Measurements from ENCODE around the gene KREMEN1. TPM values are rescaled to one million over a fixed set of nuclear protein-coding genes. Genes with fewer than 3 reads are reported as not detected.

Gene KREMEN1
- total and polyA plus RNA-seq, 2 of the 4 experiments (the other 2 are of a cell fraction) = 2.9 to 4.6 TPM

- ATAC-seq (ENCODE audit: low read depth) (peak; percentile 83), DNase-seq (peak; percentile 70)
- Histone ChIP-seq H4K20me1 (ENCODE audit: insufficient read depth, low read length) (no peaks in the 10 kb centered on the region), H3K27ac (ENCODE audit: insufficient read depth, low read length) (peak overlapping the region; percentile 53; the same call in 1 of the 2 replicates), H3K9ac (ENCODE audit: low read depth, low read length) (no peak overlapping the region), H3K4me2 (ENCODE audit: low read depth, low read length) (peak overlapping the region; percentile 33), H2AK9ac (replicated peaks; ENCODE audit: low read depth, low read length, poor library complexity) (no peak overlapping the region), H3K4me3 (ENCODE audit: insufficient read depth, low read depth, low read length) (no peak overlapping the region), H2AFZ (replicated peaks; ENCODE audit: low read length, poor library complexity) (no peak overlapping the region), H2AK5ac (ENCODE audit: low read depth, low read length) (no peak overlapping the region), H2BK15ac (ENCODE audit: low read depth, low read length) (no peak overlapping the region), H2BK20ac (ENCODE audit: low read depth, low read length) (peak overlapping the region; percentile 18; the same call in 1 of the 2 replicates), H3K4me1 (ENCODE audit: control insufficient read depth, insufficient read depth, low read length) (peaks cover 19% of the 10 kb centered on the region), H4K8ac (ENCODE audit: low read depth in 2 of 2, low read length in 2 of 2) (peak overlapping the region in 1 of 2 experiments; percentile 1; a peak in 1 of 4 replicates), H3K36me3 (ENCODE audit: control insufficient read depth, insufficient read depth, low read length) (peaks cover 2% of the 10 kb centered on the region; the same call in 1 of the 2 replicates), H3K79me1 (ENCODE audit: low read depth in 1 of 2, low read length in 2 of 2) (no peaks in the 10 kb centered on the region), H3K9me3 (ENCODE audit: control insufficient read depth, insufficient read depth, low read length) (no peaks in the 10 kb centered on the region), H3K9me1 (ENCODE audit: insufficient read depth, low read length) (peaks cover 6% of the 10 kb centered on the region; the same call in 1 of the 2 replicates), H2BK120ac (ENCODE audit: low read depth, low read length) (no peak overlapping the region), H3K27me3 (ENCODE audit: control insufficient read depth, insufficient read depth, low read length) (no peaks in the 10 kb centered on the region), H3K23ac (ENCODE audit: low read depth, low read length) (no peak overlapping the region), H3K18ac (ENCODE audit: low read depth, low read length) (peak overlapping the region; percentile 1; the same call in 1 of the 2 replicates), H3K14ac (replicated peaks; ENCODE audit: low read depth, low read length) (peak overlapping the region; percentile 55), H4K91ac (ENCODE audit: insufficient read depth, low read depth, low read length) (0 out of 2 replicates have a peak overlapping the region, but pooled peaks have one; percentile 8), H2BK5ac (ENCODE audit: low read depth, low read length, poor library complexity, severe bottlenecking) (no peak overlapping the region), H3K4ac (ENCODE audit: low read depth, low read length) (no peak overlapping the region), H4K5ac (ENCODE audit: low read depth, low read length) (no peak overlapping the region), H3K56ac (ENCODE audit: extremely low read depth, insufficient read depth, low read length) (no peak overlapping the region)
- 0% methylated on average over 1 of the region's 4 CpGs; no CpG with 5 or more reads in 1 of the 2 experiments for WGBS, 2 experiments (ENCODE audit: extremely low coverage in 2 of 2, insufficient read length in 1 of 2)
- in situ Hi-C loops (cut with MboI; ENCODE audit: low sequenced_read_pairs) = no loop called here
- dilution Hi-C loops (cut with HindIII; ENCODE audit: low sequenced_read_pairs, unreplicated experiment) = no loop called here
- ChIA-PET CTCF (no interaction called here), POLR2A (ENCODE audit: unreplicated experiment) (no interaction called here)
- TF ChIP-seq FOS (IDR thresholded peaks at IDR 0.05; ENCODE audit: low read depth, low read length) (0 out of 2 replicates have a peak, but pooled peaks have one; percentile 10), SMC3 (IDR thresholded peaks at IDR 0.05; ENCODE audit: low read depth, low read length) (no peak)
- no TSS peak for BruUV-seq (replicated peaks)
- intact Hi-C loops (cut with micrococcal nuclease) = no loop called here
Measured at GRCh38 chr22:29093501-29094300, 20.9 kb downstream of the KREMEN1 start.
